WI38 (cell line): ENCODE data around the gene SLFN14.

Experiments used
- H3K4me3 ChIP-seq: 2 replicates; pipeline ENCODE4 v1.5.1; 2011; ENCODE audit warnings: low read depth, mild to moderate bottlenecking, control low read depth, low read length
- TF ChIP-seq, protein P1 (sequence below): IDR thresholded peaks from 2 replicates; pipeline ENCODE4 v1.5.1; 2012; ENCODE audit warnings: low read depth, mild to moderate bottlenecking, control low read depth, low read length

Gene SLFN14

GRCh38 chr17:35560703-35561102, at the start of gene SLFN14:
SLFN14 (minus strand) TSS chr17:35560819; CDS start chr17:35558062, 2,757 bp downstream.
- no peak within 1 kb of the TSS for H3K4me3 ChIP-seq
- TF ChIP-seq, protein P1, sequence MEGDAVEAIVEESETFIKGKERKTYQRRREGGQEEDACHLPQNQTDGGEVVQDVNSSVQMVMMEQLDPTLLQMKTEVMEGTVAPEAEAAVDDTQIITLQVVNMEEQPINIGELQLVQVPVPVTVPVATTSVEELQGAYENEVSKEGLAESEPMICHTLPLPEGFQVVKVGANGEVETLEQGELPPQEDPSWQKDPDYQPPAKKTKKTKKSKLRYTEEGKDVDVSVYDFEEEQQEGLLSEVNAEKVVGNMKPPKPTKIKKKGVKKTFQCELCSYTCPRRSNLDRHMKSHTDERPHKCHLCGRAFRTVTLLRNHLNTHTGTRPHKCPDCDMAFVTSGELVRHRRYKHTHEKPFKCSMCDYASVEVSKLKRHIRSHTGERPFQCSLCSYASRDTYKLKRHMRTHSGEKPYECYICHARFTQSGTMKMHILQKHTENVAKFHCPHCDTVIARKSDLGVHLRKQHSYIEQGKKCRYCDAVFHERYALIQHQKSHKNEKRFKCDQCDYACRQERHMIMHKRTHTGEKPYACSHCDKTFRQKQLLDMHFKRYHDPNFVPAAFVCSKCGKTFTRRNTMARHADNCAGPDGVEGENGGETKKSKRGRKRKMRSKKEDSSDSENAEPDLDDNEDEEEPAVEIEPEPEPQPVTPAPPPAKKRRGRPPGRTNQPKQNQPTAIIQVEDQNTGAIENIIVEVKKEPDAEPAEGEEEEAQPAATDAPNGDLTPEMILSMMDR: no peak

DNA sequence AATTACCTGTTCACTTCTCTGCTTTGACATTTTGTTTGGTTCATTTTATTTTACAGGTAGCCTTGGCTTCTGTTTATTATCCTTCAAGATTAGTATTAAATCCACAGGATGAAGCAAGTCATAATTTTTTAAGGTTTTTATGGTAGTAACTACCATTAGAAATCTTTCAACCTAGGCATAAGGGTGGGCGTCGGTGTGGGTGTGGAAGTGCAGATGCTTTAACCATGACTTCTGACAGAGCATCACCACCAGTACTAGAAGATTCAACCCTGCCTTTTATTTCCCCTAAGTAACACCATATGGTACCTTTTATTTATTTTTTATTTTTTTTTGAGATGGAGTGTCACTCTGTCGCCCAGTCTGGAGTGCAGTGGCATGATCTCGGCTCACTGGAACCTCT, 49.2 kb upstream of the SLFN14 start:
- H3K4me3 ChIP-seq: no peak overlapping the region
- TF ChIP-seq, protein P1: no peak

GRCh38 chr17:35607239-35607847, 46.7 kb upstream of the SLFN14 start:
- TF ChIP-seq, protein P1: no peak
- no peak overlapping the region for H3K4me3 ChIP-seq

DNA sequence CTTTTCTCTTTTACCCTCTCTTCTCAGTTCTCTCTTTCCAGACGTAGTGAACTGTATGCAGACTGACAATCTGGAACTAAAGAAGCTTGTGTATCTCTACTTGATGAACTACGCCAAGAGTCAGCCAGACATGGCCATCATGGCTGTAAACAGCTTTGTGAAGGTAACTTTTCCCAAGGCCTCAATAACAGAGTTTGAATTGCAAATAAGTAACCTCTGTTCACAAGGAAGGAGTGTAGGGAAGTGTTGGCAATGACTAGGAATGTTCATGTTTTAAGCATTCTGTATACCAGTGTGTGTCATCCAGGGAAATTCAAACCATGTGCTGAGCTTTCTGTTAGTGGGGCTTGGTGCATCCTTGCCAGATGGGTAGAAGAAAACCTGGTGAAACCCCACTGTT, 45.1 kb upstream of the SLFN14 start:
- H3K4me3 ChIP-seq: no peak overlapping the region

DNA sequence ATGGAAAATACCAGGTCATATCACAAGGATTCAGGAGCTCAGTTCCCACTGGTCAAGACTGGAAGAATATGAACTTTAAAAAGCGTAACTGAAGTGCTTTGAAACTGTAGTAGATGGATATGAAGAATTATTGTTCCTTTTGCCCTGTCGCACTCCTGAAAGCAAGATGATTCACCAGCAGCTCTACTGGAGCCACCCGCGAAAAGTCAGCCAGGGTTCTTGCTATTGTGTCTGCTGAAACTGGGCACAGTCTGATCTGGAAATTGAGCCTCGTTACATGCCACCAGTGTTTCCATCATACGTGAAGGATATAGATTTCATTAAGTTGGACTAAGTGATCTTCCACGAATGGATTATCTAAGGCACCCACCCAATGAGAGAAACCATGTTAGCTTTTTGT, 43.1 kb upstream of the SLFN14 start:
- no peak overlapping the region for H3K4me3 ChIP-seq
- TF ChIP-seq, protein P1: no peak

More for the DNA sequence above, 45.1 kb upstream of the SLFN14 start:
- TF ChIP-seq, protein P1: no peak

- no peak overlapping the region for H3K4me3 ChIP-seq
- TF ChIP-seq, protein P1: no peak
These were observed 37.0 kb upstream of the SLFN14 start for GRCh38 chr17:35597604-35598003.

GRCh38 chr17:35596530-35597233, 36.1 kb upstream of the SLFN14 start:
- TF ChIP-seq, protein P1: no peak

More at GRCh38 chr17:35596530-35597233, 36.1 kb upstream of the SLFN14 start:
- no peak overlapping the region for H3K4me3 ChIP-seq
